Nephron (organoid): ENCODE results near the gene MMP28.

Source experiments
- H3K27ac Mint-ChIP-seq, 3 experiments: 2 replicates each; pipeline ENCODE4 v1.8.0; 2020; ENCODE audit warnings: mixed read lengths in 3 of 3, mild to moderate bottlenecking in 2 of 3, moderate library complexity in 1 of 3
- H3K27me3 Mint-ChIP-seq: 2 replicates; pipeline ENCODE4 v1.8.0; 2021; ENCODE audit warnings: low read depth, mild to moderate bottlenecking, moderate library complexity, mixed read lengths
- H3K36me3 Mint-ChIP-seq: 2 replicates; pipeline ENCODE4 v1.8.0; 2020; ENCODE audit warnings: low read depth, mixed read lengths
- H3K4me1 Mint-ChIP-seq: 2 replicates; pipeline ENCODE4 v1.8.0; 2020; ENCODE audit warnings: mixed read lengths
- H3K4me3 Mint-ChIP-seq, 3 experiments: 2 replicates each; pipeline ENCODE4 v1.8.0; 2020; ENCODE audit warnings: mild to moderate bottlenecking in 3 of 3, mixed read lengths in 3 of 3, moderate library complexity in 2 of 3
- H3K9me3 Mint-ChIP-seq: 2 replicates; pipeline ENCODE4 v1.8.0; 2020; ENCODE audit warnings: mixed read lengths
- CTCF ChIP-seq, 3 experiments: fragments of 200-600 bp; sonication (generic); IDR thresholded peaks; one replicate each; pipeline ENCODE4 v1.5.0; 2021; ENCODE audit warnings: antibody characterized with exemption in 3 of 3; ENCODE audit not compliant: unreplicated experiment in 3 of 3

MMP28 gene

GRCh38 chr17:35811759-35812158 lies 16.3 kb upstream of the MMP28 start:
- no peak overlapping the region for H3K27ac Mint-ChIP-seq
- peaks cover 42% of the 10 kb centered on the region for H3K4me1 Mint-ChIP-seq
- H3K36me3 Mint-ChIP-seq, result peaks cover 20% of the 10 kb centered on the region
- no peak for TF ChIP-seq CTCF (IDR thresholded peaks at IDR 0.05; ENCODE audit: unreplicated experiment in 3 of 3)
- peak overlapping the region; percentile 48 to 56 (median 52) for H3K4me3 Mint-ChIP-seq
- H3K27me3 Mint-ChIP-seq, result peaks cover 11% of the 10 kb centered on the region
- H3K9me3 Mint-ChIP-seq, result no peaks in the 10 kb centered on the region

DNA sequence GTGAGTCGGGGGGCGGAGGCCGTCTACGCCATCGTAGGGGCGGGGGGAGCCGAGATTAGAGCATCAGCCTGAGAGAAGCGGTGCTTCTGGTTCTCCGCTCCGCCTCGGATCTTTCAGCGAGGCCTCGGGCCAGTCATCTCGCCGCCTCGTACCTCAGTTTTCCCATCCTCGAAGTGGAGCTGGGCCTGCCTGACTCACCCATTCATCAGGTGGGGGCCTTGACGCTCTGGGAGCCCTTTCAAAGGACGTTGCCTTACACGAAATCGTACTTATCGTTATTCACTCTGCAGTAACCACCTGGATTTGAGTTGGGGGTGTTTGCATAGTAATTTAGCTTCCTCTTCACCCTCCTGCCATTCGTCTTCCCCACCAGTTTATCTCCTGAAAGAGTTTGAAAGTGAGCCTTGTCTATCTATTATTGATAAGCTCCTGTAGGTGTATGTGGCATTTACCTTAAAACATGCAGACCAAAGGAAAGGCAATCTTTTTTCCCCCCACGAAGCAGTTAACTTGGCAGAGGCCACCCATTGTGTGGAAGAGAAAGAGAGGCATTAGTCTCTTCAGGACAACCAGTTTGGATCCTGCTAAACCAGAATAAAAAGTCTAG lies 14.5 kb upstream of the MMP28 start:
- H3K4me3 Mint-ChIP-seq, result peak overlapping the region; percentile 92 to 95 (median 93)

GRCh38 chr17:35808962-35809854 lies 13.8 kb upstream of the MMP28 start, which contains the start of gene TAF15:
TSS of gene TAF15 (plus strand) at chr17:35809484. CDS start at chr17:35809570, 86 bp downstream.
- H3K4me1 Mint-ChIP-seq, result peaks cover 30% of the 10 kb centered on the region
- H3K36me3 Mint-ChIP-seq, result peaks cover 10% of the 10 kb centered on the region
- H3K4me3 Mint-ChIP-seq, result peak within 1 kb of the TSS; percentile 92 to 95 (median 93)
- TF ChIP-seq CTCF (IDR thresholded peaks at IDR 0.05; ENCODE audit: unreplicated experiment in 3 of 3), result peak; percentile 72 to 84 (median 76)
- H3K27me3 Mint-ChIP-seq, result peaks cover 15% of the 10 kb centered on the region
- peak within 1 kb of the TSS; percentile 100 for H3K27ac Mint-ChIP-seq
- H3K9me3 Mint-ChIP-seq, result no peaks in the 10 kb centered on the region

More for the DNA sequence above, 14.5 kb upstream of the MMP28 start:
- Mint-ChIP-seq H3K27ac (peak overlapping the region; percentile 100), H3K4me1 (peaks cover 33% of the 10 kb centered on the region), H3K27me3 (peaks cover 15% of the 10 kb centered on the region), H3K9me3 (no peaks in the 10 kb centered on the region), H3K36me3 (peaks cover 10% of the 10 kb centered on the region)
- no peak for TF ChIP-seq CTCF (IDR thresholded peaks at IDR 0.05; ENCODE audit: unreplicated experiment in 3 of 3)

GRCh38 chr17:35808240-35808961 lies 13.0 kb upstream of the MMP28 start:
- no peak for TF ChIP-seq CTCF (IDR thresholded peaks at IDR 0.05; ENCODE audit: unreplicated experiment in 3 of 3)
- Mint-ChIP-seq H3K4me1 (peaks cover 25% of the 10 kb centered on the region), H3K36me3 (peaks cover 4% of the 10 kb centered on the region), H3K4me3 (peak overlapping the region; percentile 92 to 95 (median 93)), H3K27me3 (peaks cover 15% of the 10 kb centered on the region), H3K27ac (peak overlapping the region; percentile 100), H3K9me3 (no peaks in the 10 kb centered on the region)

- peak overlapping the region; percentile 44 to 92 (median 50) for H3K4me3 Mint-ChIP-seq
- H3K27ac Mint-ChIP-seq, result peak overlapping the region; percentile 21 to 100 (median 69)
- H3K36me3 Mint-ChIP-seq, result no peaks in the 10 kb centered on the region
- no peaks in the 10 kb centered on the region for H3K9me3 Mint-ChIP-seq
- peaks cover 15% of the 10 kb centered on the region for H3K27me3 Mint-ChIP-seq
- peaks cover 20% of the 10 kb centered on the region for H3K4me1 Mint-ChIP-seq
- no peak for TF ChIP-seq CTCF (IDR thresholded peaks at IDR 0.05; ENCODE audit: unreplicated experiment in 3 of 3)
These were observed 12.1 kb upstream of the MMP28 start for GRCh38 chr17:35807371-35808144.
